ENCODE results near the gene FOCAD.

DNA sequence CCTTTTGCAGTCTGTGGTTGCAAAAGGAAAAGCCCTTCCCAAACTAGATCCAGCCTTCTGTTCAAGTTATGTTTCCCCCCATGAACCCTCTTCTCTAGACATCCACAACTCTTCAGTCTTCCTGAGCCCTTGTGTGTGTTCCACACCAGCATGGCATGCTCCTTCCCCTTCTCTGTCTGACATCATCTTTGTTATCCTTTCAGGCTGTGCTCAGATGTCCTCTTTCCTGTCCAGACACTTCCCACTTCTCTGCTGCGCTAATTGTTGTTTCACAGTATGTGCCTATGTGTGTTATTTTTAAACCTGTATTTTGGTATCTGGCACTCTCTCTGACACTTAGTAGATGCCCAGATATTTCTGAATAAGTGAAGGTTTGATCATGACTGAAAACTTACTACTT is 38.2 kb downstream of the FOCAD start:
- TF ChIP-seq, protein P1, sequence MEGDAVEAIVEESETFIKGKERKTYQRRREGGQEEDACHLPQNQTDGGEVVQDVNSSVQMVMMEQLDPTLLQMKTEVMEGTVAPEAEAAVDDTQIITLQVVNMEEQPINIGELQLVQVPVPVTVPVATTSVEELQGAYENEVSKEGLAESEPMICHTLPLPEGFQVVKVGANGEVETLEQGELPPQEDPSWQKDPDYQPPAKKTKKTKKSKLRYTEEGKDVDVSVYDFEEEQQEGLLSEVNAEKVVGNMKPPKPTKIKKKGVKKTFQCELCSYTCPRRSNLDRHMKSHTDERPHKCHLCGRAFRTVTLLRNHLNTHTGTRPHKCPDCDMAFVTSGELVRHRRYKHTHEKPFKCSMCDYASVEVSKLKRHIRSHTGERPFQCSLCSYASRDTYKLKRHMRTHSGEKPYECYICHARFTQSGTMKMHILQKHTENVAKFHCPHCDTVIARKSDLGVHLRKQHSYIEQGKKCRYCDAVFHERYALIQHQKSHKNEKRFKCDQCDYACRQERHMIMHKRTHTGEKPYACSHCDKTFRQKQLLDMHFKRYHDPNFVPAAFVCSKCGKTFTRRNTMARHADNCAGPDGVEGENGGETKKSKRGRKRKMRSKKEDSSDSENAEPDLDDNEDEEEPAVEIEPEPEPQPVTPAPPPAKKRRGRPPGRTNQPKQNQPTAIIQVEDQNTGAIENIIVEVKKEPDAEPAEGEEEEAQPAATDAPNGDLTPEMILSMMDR (conservative IDR thresholded peaks at IDR 0.05; ENCODE audit: low read length), result no peak
- no peak for TF ChIP-seq EZH2phosphoT487 (IDR thresholded peaks at IDR 0.05; ENCODE audit: borderline replicate concordance, low read depth, low read length)
